NCI-H187 (cell line): ENCODE results near the gene ASXL1.
"Not testable (repeated sequence)": the region's sequence is repeated elsewhere in the genome, so short reads cannot be mapped to it uniquely, and the experiment has no call there.

ENCODE experiments used
- DNase-seq, 2 experiments: peaks; one replicate each; lab custom pipeline; 2025; lab: John Stamatoyannopoulos, UW

Gene ASXL1

GRCh38 chr20:32454164-32455145 is 96.3 kb downstream of the ASXL1 start:
- no peak for DNase-seq

- DNase-seq: no peak
These were observed 97.2 kb downstream of the ASXL1 start for GRCh38 chr20:32455171-32455900.

- DNase-seq: no peak
These were observed 98.0 kb downstream of the ASXL1 start for GRCh38 chr20:32455901-32456701.

GRCh38 chr20:32456869-32457478 is 98.8 kb downstream of the ASXL1 start:
- no peak for DNase-seq

- DNase-seq: no peak
These were observed 99.4 kb downstream of the ASXL1 start for GRCh38 chr20:32457479-32457986.

GRCh38 chr20:32458061-32458836 is 100.1 kb downstream of the ASXL1 start:
- DNase-seq: no peak

- DNase-seq: no peak
These were observed 100.7 kb downstream of the ASXL1 start for GRCh38 chr20:32458837-32459220.

GRCh38 chr20:32460231-32460630 is 102.1 kb downstream of the ASXL1 start:
- no peak for DNase-seq

GRCh38 chr20:32460683-32461320 is 102.7 kb downstream of the ASXL1 start:
- DNase-seq: no peak

- no peak for DNase-seq
These were observed 103.9 kb downstream of the ASXL1 start for GRCh38 chr20:32461836-32462600.

- DNase-seq: no peak
These were observed 104.9 kb downstream of the ASXL1 start for GRCh38 chr20:32462900-32463641.

GRCh38 chr20:32463642-32464400 is 105.7 kb downstream of the ASXL1 start:
- no peak for DNase-seq

GRCh38 chr20:32464401-32465091 is 106.4 kb downstream of the ASXL1 start:
- no peak for DNase-seq

- no peak for DNase-seq
These were observed 107.2 kb downstream of the ASXL1 start for GRCh38 chr20:32465092-32465900.

GRCh38 chr20:32465901-32466675 is 108.0 kb downstream of the ASXL1 start:
- not testable (repeated sequence) for DNase-seq
